Islet precursor cell (in vitro differentiated cells): ENCODE data around the gene SKIDA1.
"Not testable (repeated sequence)": the region's sequence is repeated elsewhere in the genome, so short reads cannot be mapped to it uniquely, and the experiment has no call there.

Experiments used
- DNase-seq: peaks from one replicate; pipeline ENCODE4 v3.0.0-alpha.2; 2018

The SKIDA1 gene

GRCh38 chr10:21525367-21526187 is at the start of gene SKIDA1:
TSS of gene SKIDA1 (minus strand) at chr10:21525682. CDS start at chr10:21517822, 7,860 bp downstream.
- peak; percentile 91 for DNase-seq

GRCh38 chr10:21574514-21574913 is 49.0 kb upstream of the SKIDA1 start:
- not testable (repeated sequence) for DNase-seq

DNA sequence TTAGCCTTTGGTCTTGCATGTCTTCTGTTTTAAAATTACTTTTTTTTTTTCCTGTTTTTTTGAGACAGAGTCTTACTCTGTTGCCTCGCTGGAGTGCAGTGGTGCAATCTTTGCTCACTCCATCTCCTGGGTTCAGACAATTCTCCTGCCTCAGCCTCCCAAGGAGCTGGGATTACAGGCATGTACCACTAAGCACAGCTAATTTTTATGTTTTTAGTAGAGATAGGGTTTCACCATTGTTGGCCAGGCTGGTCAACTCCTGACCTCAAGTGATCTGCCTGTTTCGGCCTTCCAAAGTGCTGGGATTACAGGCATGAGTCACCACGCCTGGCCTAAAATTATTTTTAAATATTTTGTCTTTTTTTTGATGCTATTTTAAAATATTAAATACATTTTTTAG is 47.1 kb upstream of the SKIDA1 start:
- no peak for DNase-seq

- DNase-seq: no peak
Measured at GRCh38 chr10:21570761-21571521, 45.5 kb upstream of the SKIDA1 start.

GRCh38 chr10:21558984-21559383 is 33.5 kb upstream of the SKIDA1 start:
- not testable (repeated sequence) for DNase-seq

DNA sequence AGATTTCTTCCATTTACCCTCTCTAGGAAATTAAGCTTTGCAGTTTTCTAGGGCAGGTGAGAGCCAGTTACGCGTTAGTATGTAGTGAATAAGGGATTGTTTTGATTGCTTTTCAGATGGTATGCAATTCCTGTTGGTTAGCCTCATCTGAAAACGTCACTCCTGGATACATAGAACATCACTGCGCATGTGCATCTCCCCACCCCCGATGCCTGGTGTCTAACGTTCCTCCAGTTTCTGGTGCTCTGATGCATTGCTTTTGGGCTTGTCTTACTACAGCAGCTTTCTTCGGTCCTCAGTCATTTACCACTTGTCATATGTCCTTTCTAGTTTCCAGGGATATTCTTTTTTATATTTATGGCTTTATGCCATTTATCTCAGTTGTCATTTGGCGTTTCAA is 31.0 kb upstream of the SKIDA1 start:
- peak; percentile 15 for DNase-seq

GRCh38 chr10:21552638-21553037 is 27.2 kb upstream of the SKIDA1 start:
- no peak for DNase-seq

GRCh38 chr10:21547246-21547645 is 21.8 kb upstream of the SKIDA1 start:
- no peak for DNase-seq

DNA sequence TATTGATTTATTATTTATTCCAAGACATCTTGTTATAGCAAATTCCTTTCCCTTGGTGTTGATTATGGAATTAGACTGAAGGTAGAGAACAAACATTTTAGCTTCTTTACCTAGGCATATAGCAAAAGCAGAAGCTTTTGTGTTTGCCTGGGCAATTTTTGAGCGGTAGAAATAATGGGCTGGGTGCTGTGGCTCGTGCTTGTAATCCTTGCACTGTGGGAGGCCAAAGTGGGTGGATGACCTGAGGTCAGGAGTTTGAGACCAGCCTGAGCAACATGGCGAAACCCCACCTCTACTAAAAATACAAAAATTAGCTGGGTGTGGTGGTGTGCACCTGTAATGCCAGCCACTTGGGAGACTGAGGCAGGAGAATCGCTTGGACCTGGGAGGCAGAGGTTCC is 15.2 kb upstream of the SKIDA1 start:
- DNase-seq: peak; percentile 2

- peak; percentile 40 for DNase-seq
Measured at GRCh38 chr10:21536874-21537273, 11.4 kb upstream of the SKIDA1 start.

- DNase-seq: peak; percentile 13
Measured at GRCh38 chr10:21535976-21536375, 10.5 kb upstream of the SKIDA1 start.

- no peak for DNase-seq
Measured at GRCh38 chr10:21535494-21535965, 10.0 kb upstream of the SKIDA1 start.

GRCh38 chr10:21534604-21535493 is 9.4 kb upstream of the SKIDA1 start:
- peak; percentile 79 for DNase-seq

- no peak for DNase-seq
Measured at GRCh38 chr10:21534280-21534586, 8.8 kb upstream of the SKIDA1 start.

GRCh38 chr10:21533467-21534279 is 8.2 kb upstream of the SKIDA1 start, which contains the start of gene MLLT10:
TSS of gene MLLT10 (plus strand) at chr10:21534232. CDS start at chr10:21534645, 413 bp downstream.
- peak; percentile 98 for DNase-seq

- DNase-seq: no peak
Measured at GRCh38 chr10:21532694-21533466, 7.4 kb upstream of the SKIDA1 start.

DNA sequence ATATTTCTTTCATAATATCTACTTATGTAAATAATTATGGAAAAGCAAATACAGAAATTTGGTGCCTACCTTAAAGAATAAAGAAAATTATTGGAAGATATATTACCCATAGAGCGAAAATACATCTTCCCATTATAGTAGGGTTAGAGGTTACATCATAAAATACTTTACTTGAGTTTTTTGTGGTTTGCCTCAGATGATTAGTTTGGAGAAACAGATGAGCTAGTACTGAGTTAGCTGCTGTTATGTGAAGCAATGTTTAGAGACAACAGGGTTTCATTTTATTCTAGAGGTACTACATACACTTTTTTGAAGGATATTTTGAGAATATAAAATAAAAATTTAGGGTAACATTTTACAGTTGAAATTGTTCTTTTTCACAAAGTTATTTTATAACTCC is 5.7 kb upstream of the SKIDA1 start:
- DNase-seq: no peak

DNA sequence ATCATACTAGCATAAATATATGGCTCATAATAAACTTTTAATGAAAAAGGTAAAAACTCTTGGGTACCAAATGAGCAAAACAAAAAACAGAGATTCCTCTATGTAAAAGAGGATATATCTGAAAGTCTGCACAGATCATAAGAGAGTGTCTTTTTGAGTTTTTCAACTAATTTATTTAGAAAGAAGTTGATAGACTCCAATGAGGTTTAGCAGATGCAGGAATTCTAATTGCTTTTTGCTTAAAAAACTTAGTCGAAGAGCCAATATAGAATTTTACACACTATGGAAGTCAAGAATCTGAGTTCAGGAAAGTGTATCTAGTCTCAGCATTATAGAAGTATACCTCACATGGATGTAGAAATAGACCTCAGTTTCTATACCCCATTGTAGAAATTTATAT is 5.2 kb upstream of the SKIDA1 start:
- DNase-seq: no peak

- no peak for DNase-seq
Measured at GRCh38 chr10:21530168-21530567, 4.7 kb upstream of the SKIDA1 start.

GRCh38 chr10:21529032-21529910 is 3.8 kb upstream of the SKIDA1 start:
- DNase-seq: no peak
